Esophagus muscularis mucosa (tissue), 4 donors: ENCODE results near the gene SLC39A11. TPM values are rescaled to one million over a fixed set of nuclear protein-coding genes. Genes with fewer than 3 reads are reported as not detected.

Experiments used
- DNase-seq: peaks from one replicate; pipeline ENCODE4 v3.0.0-alpha.2; 2017; ENCODE audit errors: extremely low spot score
- H3K27ac ChIP-seq, 4 donors: fragments of 200-600 bp; sonication (generic); replicated peaks in 1 of 4; 1 replicate in 3 of 4; 2 replicates in 1 of 4; pipeline ENCODE4 v1.5.1; 2016 to 2019; ENCODE audit warnings: mild to moderate bottlenecking in 1 of 4
- H3K27me3 ChIP-seq, 4 donors: fragments of 200-600 bp; sonication (generic); one replicate each; pipeline versions ENCODE4 v1.5.1 to v1.6.0; 2016 to 2019
- H3K36me3 ChIP-seq, 4 donors: fragments of 200-600 bp; sonication (generic); one replicate each; pipeline ENCODE4 v1.5.1; 2016 to 2019
- H3K4me1 ChIP-seq, 4 donors: fragments of 200-600 bp; sonication (generic); one replicate each; pipeline ENCODE4 v1.5.1; 2016 to 2019
- H3K4me3 ChIP-seq, 4 donors: fragments of 200-600 bp; sonication (generic); 1 replicate in 2 of 4; 2 replicates in 2 of 4; pipeline ENCODE4 v1.5.1; 2016 to 2019; ENCODE audit warnings: mild to moderate bottlenecking in 4 of 4, moderate library complexity in 1 of 4
- H3K9me3 ChIP-seq, 4 donors: fragments of 200-600 bp; sonication (generic); 1 replicate in 3 of 4; 2 replicates in 1 of 4; pipeline ENCODE4 v1.5.1; 2016 to 2019
- EP300 ChIP-seq: sonication (generic); formaldehyde crosslinking; IDR thresholded peaks from one replicate; pipeline ENCODE4 v1.6.1; 2017; ENCODE audit warnings: antibody characterized with exemption
- POLR2A ChIP-seq: fragments of 450-650 bp; IDR thresholded peaks from one replicate; pipeline ENCODE4 v1.6.1; 2017; ENCODE audit warnings: antibody characterized with exemption, moderate library complexity, mild to moderate bottlenecking, low read depth
- POLR2AphosphoS5 ChIP-seq, 2 donors: sonication (generic); formaldehyde crosslinking; IDR thresholded peaks; one replicate each; pipeline ENCODE4 v1.6.1; 2017; ENCODE audit warnings: antibody characterized with exemption in 2 of 2
- WGBS: methylation state at CpG from one replicate; pipeline ENCODE4 v1.1.5; 2018; 5-methylcytosine and 5-hydroxymethylcytosine counted together
- intact Hi-C: fragments of 100-400 bp; cut with DNase I; formaldehyde crosslinking; loops from one replicate; pipeline ENCODE4 v1.15.1; 2023
- total RNA-seq, 4 donors: library from RNA; depleted of rRNA; stranded (reverse); fragments of >200 nt; gene quantifications; one replicate each; pipeline versions ENCODE4 v1.1.0 to v1.2.1, GENCODE V29; 2016
- TF ChIP-seq, protein P1 (sequence below), 3 experiments: fragments of 200-600 bp in 2 of 3; fragments of 450-650 bp in 1 of 3; sonication (generic) in 2 of 3; IDR thresholded peaks; one replicate each; pipeline ENCODE4 v1.5.1; 2017 to 2019; ENCODE audit warnings: antibody characterized with exemption in 3 of 3, mild to moderate bottlenecking in 2 of 3, moderate library complexity in 1 of 3

SLC39A11 gene
- total RNA-seq, 4 donors from 2014 or later = 7.5 to 20.2 (median 18.4) TPM

DNA sequence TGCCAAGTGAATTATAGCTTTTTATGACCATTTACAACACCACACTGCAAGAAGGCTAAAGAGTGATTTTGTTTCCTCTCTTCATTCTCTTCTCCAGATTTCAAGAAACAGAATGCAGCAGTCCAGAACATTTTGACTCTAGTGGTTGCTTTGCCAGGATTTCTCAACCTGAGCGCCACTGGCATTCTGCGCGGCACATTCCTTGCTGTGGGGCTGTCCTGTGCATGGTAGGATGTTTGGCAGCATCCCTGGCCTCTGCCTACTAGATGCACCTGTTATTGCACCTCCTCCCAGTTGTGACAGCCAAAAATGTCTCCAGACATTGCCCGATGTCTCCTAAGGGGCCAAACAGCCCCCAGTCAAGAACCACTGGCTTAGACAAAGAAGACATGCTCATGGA lies 25.7 kb upstream of the SLC39A11 start:
- peaks cover 0 to 5% (median 0%) of the 10 kb centered on the region in 4 donors for H3K27me3 ChIP-seq
- intact Hi-C loops = no loop called here

DNA sequence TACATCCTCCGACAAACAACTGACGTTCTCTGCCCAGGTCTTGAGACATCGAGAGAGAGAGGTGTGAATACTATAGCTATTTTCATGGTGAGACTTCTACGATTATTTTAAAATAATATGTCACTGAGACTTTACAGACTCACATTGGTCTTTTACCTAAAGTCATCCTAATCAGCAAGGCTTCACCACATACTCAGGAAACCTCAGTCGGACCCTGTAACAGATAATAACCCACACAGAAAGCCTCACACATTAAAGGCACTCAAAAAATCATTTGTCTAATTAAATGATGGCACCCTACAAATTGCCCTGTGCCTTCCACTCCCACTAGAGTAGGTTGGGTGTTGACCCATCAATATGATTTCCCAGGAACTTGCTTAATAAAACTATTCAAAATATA lies 19.8 kb upstream of the SLC39A11 start:
- peaks cover 0 to 5% (median 0%) of the 10 kb centered on the region in 4 donors for H3K27me3 ChIP-seq
- WGBS = 93% methylated on average over 5 of the region's 5 CpGs
- H3K36me3 ChIP-seq = no peaks in the 10 kb centered on the region
- no peak overlapping the region for H3K4me3 ChIP-seq
- no peak for TF ChIP-seq EP300
- TF ChIP-seq, protein P1, sequence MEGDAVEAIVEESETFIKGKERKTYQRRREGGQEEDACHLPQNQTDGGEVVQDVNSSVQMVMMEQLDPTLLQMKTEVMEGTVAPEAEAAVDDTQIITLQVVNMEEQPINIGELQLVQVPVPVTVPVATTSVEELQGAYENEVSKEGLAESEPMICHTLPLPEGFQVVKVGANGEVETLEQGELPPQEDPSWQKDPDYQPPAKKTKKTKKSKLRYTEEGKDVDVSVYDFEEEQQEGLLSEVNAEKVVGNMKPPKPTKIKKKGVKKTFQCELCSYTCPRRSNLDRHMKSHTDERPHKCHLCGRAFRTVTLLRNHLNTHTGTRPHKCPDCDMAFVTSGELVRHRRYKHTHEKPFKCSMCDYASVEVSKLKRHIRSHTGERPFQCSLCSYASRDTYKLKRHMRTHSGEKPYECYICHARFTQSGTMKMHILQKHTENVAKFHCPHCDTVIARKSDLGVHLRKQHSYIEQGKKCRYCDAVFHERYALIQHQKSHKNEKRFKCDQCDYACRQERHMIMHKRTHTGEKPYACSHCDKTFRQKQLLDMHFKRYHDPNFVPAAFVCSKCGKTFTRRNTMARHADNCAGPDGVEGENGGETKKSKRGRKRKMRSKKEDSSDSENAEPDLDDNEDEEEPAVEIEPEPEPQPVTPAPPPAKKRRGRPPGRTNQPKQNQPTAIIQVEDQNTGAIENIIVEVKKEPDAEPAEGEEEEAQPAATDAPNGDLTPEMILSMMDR (IDR thresholded peaks at IDR 0.05) = no peak
- TF ChIP-seq POLR2AphosphoS5 (IDR thresholded peaks at IDR 0.05) = no peak
- no peak for TF ChIP-seq POLR2A
- no peak overlapping the region for H3K27ac ChIP-seq
- intact Hi-C loops = no loop called here
- H3K9me3 ChIP-seq = no peaks in the 10 kb centered on the region
- H3K4me1 ChIP-seq = no peaks in the 10 kb centered on the region
- DNase-seq = no peak

More for the DNA sequence above, 25.7 kb upstream of the SLC39A11 start:
- no peaks in the 10 kb centered on the region for H3K4me1 ChIP-seq
- H3K4me3 ChIP-seq = no peak overlapping the region
- no peak overlapping the region for H3K27ac ChIP-seq
- 100% methylated on average over 4 of the region's 4 CpGs for WGBS
- no peaks in the 10 kb centered on the region for H3K9me3 ChIP-seq
- TF ChIP-seq POLR2AphosphoS5 (IDR thresholded peaks at IDR 0.05) = no peak
- TF ChIP-seq, protein P1 (IDR thresholded peaks at IDR 0.05) = no peak
- no peak for TF ChIP-seq EP300
- TF ChIP-seq POLR2A = no peak
- DNase-seq = no peak
- no peaks in the 10 kb centered on the region for H3K36me3 ChIP-seq

DNA sequence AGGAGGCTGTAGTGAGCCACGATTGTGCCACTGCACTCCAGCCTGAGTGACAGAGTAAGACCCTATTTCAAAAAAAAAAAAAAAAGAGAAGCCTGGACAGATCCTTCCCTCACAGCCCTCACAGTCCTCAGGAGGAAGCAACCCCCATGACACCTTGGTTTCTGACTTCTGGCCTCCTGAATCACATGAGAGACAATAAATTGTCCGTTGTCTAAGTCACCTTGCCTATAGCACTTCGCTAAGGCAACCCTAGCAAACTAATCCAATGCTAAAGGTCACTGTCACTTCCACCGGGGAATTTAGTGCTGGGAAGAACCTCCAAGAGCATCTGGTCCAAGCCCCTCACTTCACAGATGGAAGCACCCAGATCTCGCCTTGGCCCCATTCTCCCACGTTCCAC lies 18.9 kb upstream of the SLC39A11 start:
- DNase-seq = no peak
- Histone ChIP-seq H3K4me1 (no peaks in the 10 kb centered on the region), H3K27ac (no peak overlapping the region), H3K27me3 (peaks cover 0 to 5% (median 0%) of the 10 kb centered on the region in 4 donors), H3K9me3 (no peaks in the 10 kb centered on the region), H3K4me3 (no peak overlapping the region), H3K36me3 (no peaks in the 10 kb centered on the region)
- intact Hi-C loops = no loop called here
- 88% methylated on average over 6 of the region's 6 CpGs for WGBS
- TF ChIP-seq POLR2A (no peak), POLR2AphosphoS5 (IDR thresholded peaks at IDR 0.05) (no peak), EP300 (no peak)
- TF ChIP-seq, protein P1 (IDR thresholded peaks at IDR 0.05) = no peak

DNA sequence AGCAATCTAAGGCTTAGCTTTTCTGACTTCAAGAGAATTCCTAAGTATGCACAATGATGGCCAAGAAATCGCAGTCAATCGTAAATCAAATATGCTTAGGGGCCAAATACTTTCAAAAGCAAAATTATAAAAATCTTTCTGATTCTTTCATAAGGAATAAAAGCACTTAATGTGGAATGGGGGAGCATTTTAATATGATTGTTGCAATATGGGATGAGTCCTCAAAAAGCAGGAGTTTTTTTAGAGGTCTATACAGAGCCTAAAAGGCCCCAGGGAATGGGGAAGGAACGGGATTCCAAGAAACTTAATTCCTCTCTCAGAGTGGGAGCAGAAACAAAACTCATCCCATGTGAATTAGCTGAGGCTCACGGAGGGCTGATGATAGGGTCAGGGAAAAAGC lies 14.7 kb upstream of the SLC39A11 start:
- intact Hi-C loops = no loop called here
- peaks cover 0 to 8% (median 0%) of the 10 kb centered on the region in 4 donors for H3K27me3 ChIP-seq
- WGBS = 67% methylated on average over 4 of the region's 4 CpGs

More for the DNA sequence above, 14.7 kb upstream of the SLC39A11 start:
- peaks cover 0 to 6% (median 0%) of the 10 kb centered on the region in 4 donors for H3K9me3 ChIP-seq
- DNase-seq = no peak
- no peak overlapping the region for H3K27ac ChIP-seq
- TF ChIP-seq POLR2A = no peak
- TF ChIP-seq POLR2AphosphoS5 (IDR thresholded peaks at IDR 0.05) = no peak
- TF ChIP-seq, protein P1 (IDR thresholded peaks at IDR 0.05) = no peak
- TF ChIP-seq EP300 = no peak
- no peaks in the 10 kb centered on the region for H3K4me1 ChIP-seq
- H3K4me3 ChIP-seq = no peak overlapping the region
- H3K36me3 ChIP-seq = no peaks in the 10 kb centered on the region
